Measurements from ENCODE around the gene DXO.
"Not testable (repeated sequence)": the region's sequence is repeated elsewhere in the genome, so short reads cannot be mapped to it uniquely, and the experiment has no call there.

The DXO gene

GRCh38 chr6:31989363-31989762 lies 17.4 kb upstream of the DXO start:
- H3K4me3 ChIP-seq (ENCODE audit: low read length); DNase-seq (ENCODE audit: low read depth): not testable (repeated sequence)

GRCh38 chr6:31981744-31982143 lies 9.8 kb upstream of the DXO start, which contains the start of gene C4A:
Gene C4A, plus strand, starts transcription at chr6:31982057. Its CDS starts 51 bp downstream, at chr6:31982108.
- not testable (repeated sequence) for DNase-seq (ENCODE audit: low read depth); H3K4me3 ChIP-seq (ENCODE audit: low read length)

GRCh38 chr6:31980998-31981397 lies 9.1 kb upstream of the DXO start:
- H3K4me3 ChIP-seq (ENCODE audit: low read length); DNase-seq (ENCODE audit: low read depth): not testable (repeated sequence)

- DNase-seq (ENCODE audit: low read depth); H3K4me3 ChIP-seq (ENCODE audit: low read length): not testable (repeated sequence)
These were observed 8.4 kb upstream of the DXO start for GRCh38 chr6:31980195-31980876.

- TF ChIP-seq CTCF (IDR thresholded peaks at IDR 0.05; ENCODE audit: insufficient read depth, low read depth, low read length, missing control alignments) = no peak
- H3K4me3 ChIP-seq (ENCODE audit: low read length) = no peak overlapping the region
- DNase-seq (ENCODE audit: low read depth) = no peak
These were observed 7.4 kb upstream of the DXO start for GRCh38 chr6:31979238-31979898.

GRCh38 chr6:31978831-31979230 lies 6.9 kb upstream of the DXO start:
- no peak for DNase-seq (ENCODE audit: low read depth)
- no peak overlapping the region for H3K4me3 ChIP-seq (ENCODE audit: low read length)
- no peak for TF ChIP-seq CTCF (IDR thresholded peaks at IDR 0.05; ENCODE audit: insufficient read depth, low read depth, low read length, missing control alignments)

GRCh38 chr6:31977816-31978431 lies 6.0 kb upstream of the DXO start:
- no peak for DNase-seq (ENCODE audit: low read depth)
- no peak for TF ChIP-seq CTCF (IDR thresholded peaks at IDR 0.05; ENCODE audit: insufficient read depth, low read depth, low read length, missing control alignments)
- H3K4me3 ChIP-seq (ENCODE audit: low read length) = no peak overlapping the region

- DNase-seq (ENCODE audit: low read depth); H3K4me3 ChIP-seq (ENCODE audit: low read length): not testable (repeated sequence)
These were observed 4.1 kb upstream of the DXO start for GRCh38 chr6:31976065-31976464.

GRCh38 chr6:31972709-31973350 lies 892 bp upstream of the DXO start:
- DNase-seq (ENCODE audit: low read depth) = peak; percentile 24
- no peak for TF ChIP-seq CTCF (IDR thresholded peaks at IDR 0.05; ENCODE audit: insufficient read depth, low read depth, low read length, missing control alignments)
- peak overlapping the region; percentile 93 for H3K4me3 ChIP-seq (ENCODE audit: low read length)

Data from epithelial cell of esophagus (primary cell).